Measurements from ENCODE around the gene TTLL5. TPM values are rescaled to one million over a fixed set of nuclear protein-coding genes. Genes with fewer than 3 reads are reported as not detected.

Gene TTLL5
- total RNA-seq, 1 donor from 2014 or later: 15.5 TPM

DNA sequence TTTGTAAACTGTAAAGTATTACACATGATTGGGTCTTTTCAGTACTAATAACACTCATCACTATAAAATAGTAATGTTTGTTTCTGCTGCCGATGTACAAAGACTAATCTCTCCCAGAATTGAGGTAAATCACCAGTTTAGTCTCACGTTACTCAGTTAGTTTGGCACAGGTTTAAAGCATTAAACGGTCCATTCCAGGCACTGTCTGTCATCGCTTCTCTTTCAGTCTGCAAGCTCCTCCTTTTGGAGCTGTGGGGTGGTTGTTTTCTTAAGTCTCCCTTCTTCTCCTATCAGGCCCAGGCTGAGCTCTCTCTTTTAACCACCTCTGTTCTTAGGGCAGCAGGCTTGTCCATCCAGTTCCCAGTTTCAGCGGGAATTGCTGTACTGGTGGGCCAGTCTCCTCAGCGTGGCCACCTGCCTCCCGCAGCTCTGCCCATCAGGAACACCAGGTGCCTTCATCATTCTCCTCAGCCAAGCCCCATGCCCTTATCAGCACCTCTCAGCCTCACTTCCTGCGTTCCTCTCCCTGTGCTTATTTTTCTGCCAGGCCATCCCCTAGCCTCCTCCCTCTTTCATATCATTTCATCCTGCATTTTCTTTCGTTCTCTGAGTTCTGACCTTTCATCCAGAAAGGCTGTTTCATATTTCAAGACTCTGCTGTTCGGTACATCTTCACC lies 171.7 kb downstream of the TTLL5 start:
- Histone ChIP-seq H3K27me3 (ENCODE audit: control insufficient read depth, insufficient read depth, low read length) (no peaks in the 10 kb centered on the region), H3K4me3 (ENCODE audit: low read depth, low read length) (no peak overlapping the region), H3K36me3 (ENCODE audit: control insufficient read depth, insufficient read depth, low read length) (no peaks in the 10 kb centered on the region)
- TF ChIP-seq, protein P1, sequence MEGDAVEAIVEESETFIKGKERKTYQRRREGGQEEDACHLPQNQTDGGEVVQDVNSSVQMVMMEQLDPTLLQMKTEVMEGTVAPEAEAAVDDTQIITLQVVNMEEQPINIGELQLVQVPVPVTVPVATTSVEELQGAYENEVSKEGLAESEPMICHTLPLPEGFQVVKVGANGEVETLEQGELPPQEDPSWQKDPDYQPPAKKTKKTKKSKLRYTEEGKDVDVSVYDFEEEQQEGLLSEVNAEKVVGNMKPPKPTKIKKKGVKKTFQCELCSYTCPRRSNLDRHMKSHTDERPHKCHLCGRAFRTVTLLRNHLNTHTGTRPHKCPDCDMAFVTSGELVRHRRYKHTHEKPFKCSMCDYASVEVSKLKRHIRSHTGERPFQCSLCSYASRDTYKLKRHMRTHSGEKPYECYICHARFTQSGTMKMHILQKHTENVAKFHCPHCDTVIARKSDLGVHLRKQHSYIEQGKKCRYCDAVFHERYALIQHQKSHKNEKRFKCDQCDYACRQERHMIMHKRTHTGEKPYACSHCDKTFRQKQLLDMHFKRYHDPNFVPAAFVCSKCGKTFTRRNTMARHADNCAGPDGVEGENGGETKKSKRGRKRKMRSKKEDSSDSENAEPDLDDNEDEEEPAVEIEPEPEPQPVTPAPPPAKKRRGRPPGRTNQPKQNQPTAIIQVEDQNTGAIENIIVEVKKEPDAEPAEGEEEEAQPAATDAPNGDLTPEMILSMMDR (IDR thresholded peaks at IDR 0.05; ENCODE audit: insufficient read depth, low read length, severe bottlenecking): no peak
- peak; percentile 74 for DNase-seq (ENCODE audit: low read depth)
- no peak for FAIRE-seq

DNA sequence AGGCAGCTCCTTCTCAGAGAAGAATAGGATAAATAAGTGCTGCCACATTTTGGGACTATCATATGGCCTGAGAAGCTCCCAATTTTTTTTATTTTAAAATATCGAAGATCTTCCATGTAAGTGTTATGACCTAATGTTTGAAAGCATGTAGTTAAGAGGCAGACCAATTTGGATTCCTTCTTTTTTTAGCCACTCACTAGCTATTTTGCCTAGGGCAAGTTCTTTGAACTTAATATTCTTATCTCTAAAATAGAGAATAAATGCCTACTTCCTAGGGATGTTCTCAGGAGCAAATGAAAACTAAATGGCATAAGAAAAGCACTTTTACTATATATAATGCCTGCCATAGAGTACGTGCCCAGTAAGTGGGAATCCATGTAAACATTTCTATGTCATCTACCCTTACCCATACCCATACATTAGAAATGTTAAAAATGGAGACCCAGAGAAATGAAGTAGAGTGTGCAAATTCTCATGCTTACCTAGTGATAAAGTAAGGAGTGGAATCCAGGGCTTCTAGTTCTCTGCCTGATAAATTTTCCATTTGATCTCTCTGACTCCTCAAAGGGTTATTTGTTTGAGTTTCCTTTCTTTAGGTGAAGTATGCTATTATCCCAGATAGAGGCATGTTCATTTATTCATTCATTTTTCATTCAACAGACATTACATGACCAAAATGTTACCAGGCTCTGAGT lies 172.4 kb downstream of the TTLL5 start:
- TF ChIP-seq, protein P1 (IDR thresholded peaks at IDR 0.05; ENCODE audit: insufficient read depth, low read length, severe bottlenecking): no peak
- H3K36me3 ChIP-seq (ENCODE audit: control insufficient read depth, insufficient read depth, low read length): no peaks in the 10 kb centered on the region
- FAIRE-seq: no peak
- no peak overlapping the region for H3K4me3 ChIP-seq (ENCODE audit: low read depth, low read length)
- DNase-seq (ENCODE audit: low read depth): no peak
- no peaks in the 10 kb centered on the region for H3K27me3 ChIP-seq (ENCODE audit: control insufficient read depth, insufficient read depth, low read length)

DNA sequence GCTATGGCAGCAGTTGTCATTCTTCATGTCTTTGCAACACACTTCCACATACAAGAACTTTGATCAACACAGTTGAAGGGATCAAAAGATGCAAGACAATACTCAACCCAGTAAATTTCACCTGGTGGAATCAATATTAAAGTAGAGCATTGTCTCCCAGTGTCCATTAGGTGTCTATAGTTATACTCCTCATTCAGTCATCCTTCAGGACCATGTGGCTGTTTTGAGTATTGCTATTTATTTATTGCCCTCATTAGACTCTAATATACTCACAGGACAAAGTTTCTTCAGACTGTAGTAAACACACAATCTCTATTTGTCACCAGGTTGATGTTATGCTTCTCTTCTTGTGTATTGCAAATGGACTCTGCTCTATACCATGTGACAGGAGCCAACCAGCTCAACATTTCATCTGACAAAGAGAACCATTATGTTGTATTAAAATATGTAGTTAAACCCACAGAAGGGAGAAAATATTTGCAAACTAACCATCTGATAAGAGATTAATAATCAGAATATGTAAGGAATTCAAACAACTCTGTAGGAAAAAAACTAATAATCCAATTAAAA lies 174.2 kb downstream of the TTLL5 start:
- TF ChIP-seq, protein P1 (IDR thresholded peaks at IDR 0.05; ENCODE audit: insufficient read depth, low read length, severe bottlenecking): no peak
- no peaks in the 10 kb centered on the region for H3K27me3 ChIP-seq (ENCODE audit: control insufficient read depth, insufficient read depth, low read length)
- DNase-seq (ENCODE audit: low read depth): no peak
- H3K36me3 ChIP-seq (ENCODE audit: control insufficient read depth, insufficient read depth, low read length): no peaks in the 10 kb centered on the region
- FAIRE-seq: no peak
- no peak overlapping the region for H3K4me3 ChIP-seq (ENCODE audit: low read depth, low read length)

DNA sequence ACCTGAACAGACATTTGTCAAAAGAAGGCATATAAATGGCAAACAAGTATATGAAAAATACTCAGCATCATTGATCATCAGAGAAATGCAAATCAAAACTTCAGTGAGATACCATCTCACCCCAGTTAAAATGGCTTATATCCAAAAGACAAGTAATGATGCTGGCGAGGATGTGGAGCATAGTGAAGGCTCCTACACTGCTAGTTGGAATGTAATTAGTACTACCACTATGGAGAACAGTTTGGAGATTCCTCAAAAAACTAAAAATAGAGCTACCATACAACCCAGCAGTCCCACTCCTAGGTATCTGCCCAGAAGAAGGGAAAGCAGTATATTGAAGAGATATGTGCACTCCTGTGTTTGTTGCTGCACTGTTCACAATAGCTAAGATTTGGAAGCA lies 174.7 kb downstream of the TTLL5 start:
- no peaks in the 10 kb centered on the region for H3K27me3 ChIP-seq (ENCODE audit: control insufficient read depth, insufficient read depth, low read length)
- H3K4me3 ChIP-seq (ENCODE audit: low read depth, low read length): no peak overlapping the region
- FAIRE-seq (no peak), DNase-seq (ENCODE audit: low read depth) (no peak)
- TF ChIP-seq, protein P1 (IDR thresholded peaks at IDR 0.05; ENCODE audit: insufficient read depth, low read length, severe bottlenecking): no peak
- no peaks in the 10 kb centered on the region for H3K36me3 ChIP-seq (ENCODE audit: control insufficient read depth, insufficient read depth, low read length)

DNA sequence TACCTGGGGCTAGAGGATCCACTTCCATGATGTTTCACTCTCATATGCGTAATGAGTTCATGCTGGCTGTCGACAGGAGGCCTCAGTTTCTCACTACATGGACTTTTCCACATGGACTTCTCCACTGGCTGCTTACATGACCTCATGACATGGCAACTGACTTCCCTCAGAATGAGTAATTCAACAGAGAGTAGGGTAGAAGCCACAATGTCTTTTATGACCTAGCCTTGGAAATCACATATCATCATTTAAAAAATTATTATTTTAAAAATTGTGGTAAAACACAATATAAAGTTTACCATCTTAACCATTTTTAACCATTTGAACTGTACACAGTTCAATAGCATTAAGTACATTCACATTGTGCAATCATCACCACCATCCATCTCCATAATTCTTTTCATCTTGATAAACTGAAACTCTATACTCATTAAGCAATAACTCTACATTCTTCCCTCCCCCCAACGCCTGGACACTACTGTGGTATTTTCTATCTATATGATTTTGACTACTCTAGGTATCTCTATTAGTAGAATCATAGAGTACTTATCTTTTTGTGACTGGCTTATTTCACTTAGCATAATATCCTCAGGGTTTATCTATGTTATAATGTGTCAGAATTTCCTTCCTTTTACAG lies 176.2 kb downstream of the TTLL5 start:
- TF ChIP-seq, protein P1 (IDR thresholded peaks at IDR 0.05; ENCODE audit: insufficient read depth, low read length, severe bottlenecking): no peak
- Histone ChIP-seq H3K27me3 (ENCODE audit: control insufficient read depth, insufficient read depth, low read length) (no peaks in the 10 kb centered on the region), H3K4me3 (ENCODE audit: low read depth, low read length) (no peak overlapping the region), H3K36me3 (ENCODE audit: control insufficient read depth, insufficient read depth, low read length) (no peaks in the 10 kb centered on the region)
- DNase-seq (ENCODE audit: low read depth) (no peak), FAIRE-seq (no peak)
